Measurements from ENCODE around the gene PLAU. TPM values are rescaled to one million over a fixed set of nuclear protein-coding genes. Genes with fewer than 3 reads are reported as not detected.
"Not testable (repeated sequence)": the region's sequence is repeated elsewhere in the genome, so short reads cannot be mapped to it uniquely, and the experiment has no call there.

PLAU gene
- total RNA-seq, 2 donors from 2014 or later, result 3.5 to 7.1 TPM

DNA sequence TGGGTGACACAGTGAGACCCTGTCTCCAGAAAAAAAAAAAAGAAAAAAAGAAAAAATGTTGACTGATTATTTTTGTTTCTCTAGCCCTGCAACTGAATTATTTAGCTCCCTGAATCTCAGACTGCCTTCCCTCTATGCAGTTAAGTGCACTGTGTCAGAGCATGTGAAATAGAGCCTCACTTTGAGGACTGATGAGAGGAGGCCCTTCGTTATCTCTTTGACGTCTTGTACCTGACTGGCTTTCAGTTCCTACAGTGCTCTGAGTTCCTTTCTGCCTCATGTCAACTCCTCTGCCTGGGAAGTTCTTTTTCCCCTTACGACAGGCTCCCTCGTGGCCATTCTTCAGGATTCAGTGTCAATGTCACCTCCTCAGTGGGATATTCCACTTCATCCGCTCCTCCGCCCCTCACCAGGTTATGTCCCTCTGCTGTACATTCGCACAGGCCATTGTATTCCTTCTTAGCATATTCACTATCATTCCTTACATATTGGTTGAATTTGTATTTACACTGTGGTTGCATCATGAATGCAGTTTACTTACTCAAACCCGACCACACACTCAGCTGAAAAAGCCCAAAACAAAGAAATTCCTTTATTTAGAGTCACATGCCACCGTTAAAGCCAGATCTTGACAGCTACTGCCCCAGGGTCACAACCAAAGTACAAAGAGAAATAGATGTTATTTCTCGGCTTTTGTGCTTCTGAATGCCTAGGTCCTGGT lies 18.5 kb upstream of the PLAU start:
- intact Hi-C loops (cut with DNase I, micrococcal nuclease), result no loop called here

DNA sequence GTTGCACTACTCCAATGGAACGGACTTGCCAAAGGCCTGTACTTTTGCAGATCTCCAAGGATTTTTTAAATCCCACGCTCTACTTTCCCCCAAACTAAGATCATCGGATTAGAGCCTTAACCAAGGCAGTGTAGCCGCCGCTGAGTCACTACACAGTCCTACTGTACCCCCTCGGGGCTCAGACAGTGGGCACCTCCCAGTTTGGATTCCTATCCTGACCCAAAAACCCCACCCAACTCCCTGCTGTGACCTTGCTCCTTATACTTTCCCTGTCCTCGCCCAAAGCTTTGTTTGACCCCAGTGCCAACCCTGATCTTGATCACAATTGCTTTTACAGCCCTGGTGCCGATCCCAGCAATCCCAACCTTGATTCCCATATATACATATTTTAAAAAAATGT lies 17.5 kb upstream of the PLAU start:
- DNase-seq (no peak), ATAC-seq (no peak)
- intact Hi-C loops (cut with DNase I, micrococcal nuclease), result no loop called here

More for the DNA sequence above, 18.5 kb upstream of the PLAU start:
- ATAC-seq, result no peak
- no peak for DNase-seq

DNA sequence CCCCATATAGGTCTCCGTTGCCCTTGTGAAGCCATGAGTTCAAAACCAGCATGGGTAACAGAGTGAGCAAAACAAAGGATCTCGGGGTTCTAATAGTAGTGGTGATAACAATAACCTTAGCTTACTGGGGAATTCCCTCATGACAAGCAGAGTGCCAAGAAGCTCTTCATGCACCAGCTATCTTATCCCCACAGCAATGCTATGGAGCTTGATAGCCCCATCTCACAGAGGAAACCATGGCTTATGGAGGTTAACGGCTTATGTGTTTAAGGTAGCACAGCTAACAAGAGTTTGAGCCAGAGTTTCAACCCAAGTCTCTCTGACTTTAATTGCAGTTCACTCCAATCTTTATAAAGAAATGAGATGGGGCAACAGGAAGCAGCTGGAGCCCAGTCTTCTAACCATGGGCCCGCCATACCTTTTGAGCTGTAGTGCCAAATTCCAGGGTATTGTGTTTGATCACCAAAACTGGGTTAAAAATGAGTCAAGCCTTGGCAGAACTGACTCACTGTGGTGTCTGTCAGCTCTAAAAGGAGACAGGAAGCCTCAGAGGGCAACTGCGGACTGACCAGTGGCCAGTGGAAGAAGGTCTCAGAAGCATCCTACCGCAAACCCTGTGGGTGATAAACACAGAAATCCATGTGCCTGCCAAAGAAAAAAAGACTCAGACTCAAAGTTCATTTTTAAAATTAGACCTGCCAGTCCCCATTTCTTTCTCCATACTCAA lies 16.5 kb upstream of the PLAU start:
- no peak for ATAC-seq
- intact Hi-C loops (cut with DNase I, micrococcal nuclease), result no loop called here

DNA sequence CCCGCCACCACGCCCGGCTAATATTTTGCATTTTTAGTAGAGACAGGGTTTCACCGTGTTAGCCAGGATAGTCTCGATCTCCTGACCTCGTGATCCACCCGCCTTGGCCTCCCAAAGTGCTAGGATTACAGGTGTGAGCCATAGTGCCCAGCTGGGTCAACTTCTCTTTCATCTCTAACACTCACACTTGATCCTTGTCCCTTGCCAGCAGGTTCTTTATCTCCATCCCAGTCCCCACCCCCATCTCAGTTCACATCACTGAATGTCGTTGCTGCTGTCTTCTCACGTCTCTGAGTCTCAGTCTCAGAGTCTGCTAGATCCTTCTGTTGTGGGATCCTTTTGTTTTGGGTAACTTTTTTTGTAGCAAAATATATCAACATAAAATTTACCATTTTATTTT lies 15.6 kb upstream of the PLAU start:
- intact Hi-C loops (cut with DNase I, micrococcal nuclease); DNase-seq; ATAC-seq: not testable (repeated sequence)

More for the DNA sequence above, 16.5 kb upstream of the PLAU start:
- no peak for DNase-seq

DNA sequence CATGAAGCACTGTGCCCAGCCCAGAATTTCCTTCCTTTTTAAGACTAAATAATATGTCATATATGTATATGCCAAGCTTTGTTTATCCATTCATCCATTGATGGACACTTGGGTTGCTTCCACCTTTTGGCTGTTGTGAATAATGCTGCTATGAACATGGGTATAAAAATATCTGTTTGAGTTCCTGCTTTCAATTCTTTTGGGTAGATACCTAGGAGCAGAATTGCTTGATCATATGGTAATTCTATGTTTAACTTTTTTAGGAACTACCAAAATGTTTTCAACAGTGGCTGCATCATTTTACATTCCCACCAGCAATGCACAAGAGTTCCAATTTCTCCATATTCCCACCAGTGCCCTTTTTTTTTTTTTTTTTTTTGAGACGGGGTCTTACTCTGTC lies 13.2 kb upstream of the PLAU start:
- intact Hi-C loops (cut with DNase I, micrococcal nuclease), result no loop called here
- no peak for DNase-seq
- no peak for ATAC-seq

DNA sequence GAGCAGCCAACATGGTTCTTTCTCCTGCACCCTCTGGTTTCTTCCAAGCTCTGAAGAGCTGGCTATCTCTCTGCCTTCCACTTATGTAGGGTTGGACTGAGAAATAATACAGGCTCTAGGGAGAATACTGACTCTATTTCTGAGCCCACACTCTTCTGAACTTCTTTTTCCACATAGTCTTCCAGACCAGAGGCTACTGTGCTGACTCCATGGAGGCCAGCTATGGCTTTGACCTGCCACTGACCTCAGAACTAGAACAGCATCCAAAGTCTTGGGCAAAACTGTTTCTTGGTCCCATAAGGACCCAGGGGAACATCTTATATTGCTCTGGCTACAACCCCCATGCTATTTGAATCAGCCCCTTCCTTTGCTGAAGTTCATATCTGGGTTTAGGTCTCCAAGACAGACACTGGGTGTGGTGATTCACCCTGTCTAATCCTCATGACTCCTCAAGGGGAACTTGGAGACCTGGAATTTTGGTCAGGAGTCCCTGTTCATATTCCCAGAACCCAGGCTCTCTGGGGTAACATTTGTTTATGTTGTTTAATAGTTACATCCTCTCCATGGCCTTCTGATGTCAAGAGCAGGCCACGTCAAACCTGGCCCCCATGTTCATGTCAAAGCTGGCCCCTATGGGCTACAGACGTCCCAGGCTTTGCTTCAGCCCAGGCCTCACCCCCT lies 12.1 kb upstream of the PLAU start:
- DNase-seq (no peak), ATAC-seq (no peak)
- intact Hi-C loops (cut with DNase I, micrococcal nuclease), result no loop called here

DNA sequence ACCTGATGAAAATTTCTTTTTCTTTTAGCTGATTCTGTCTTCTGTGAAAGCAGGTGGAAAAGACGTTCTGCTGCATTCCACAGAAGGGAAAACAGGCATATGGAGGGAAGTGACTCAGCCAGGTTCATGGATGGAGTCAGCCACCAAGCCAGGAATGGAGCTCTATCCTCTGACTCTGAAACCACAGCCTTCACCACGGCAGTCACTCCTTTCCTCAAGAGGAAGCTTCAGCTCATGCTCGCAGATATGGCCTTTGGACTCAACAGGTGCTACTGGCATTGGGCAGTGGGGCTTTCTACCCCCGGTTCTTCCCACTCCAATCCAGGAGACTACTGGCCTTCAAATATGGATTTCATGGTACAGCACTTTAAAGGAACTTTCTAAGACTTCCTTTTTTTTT lies 11.5 kb upstream of the PLAU start:
- DNase-seq (no peak), ATAC-seq (peak; percentile 73)
- intact Hi-C loops (cut with DNase I, micrococcal nuclease), result no loop called here

DNA sequence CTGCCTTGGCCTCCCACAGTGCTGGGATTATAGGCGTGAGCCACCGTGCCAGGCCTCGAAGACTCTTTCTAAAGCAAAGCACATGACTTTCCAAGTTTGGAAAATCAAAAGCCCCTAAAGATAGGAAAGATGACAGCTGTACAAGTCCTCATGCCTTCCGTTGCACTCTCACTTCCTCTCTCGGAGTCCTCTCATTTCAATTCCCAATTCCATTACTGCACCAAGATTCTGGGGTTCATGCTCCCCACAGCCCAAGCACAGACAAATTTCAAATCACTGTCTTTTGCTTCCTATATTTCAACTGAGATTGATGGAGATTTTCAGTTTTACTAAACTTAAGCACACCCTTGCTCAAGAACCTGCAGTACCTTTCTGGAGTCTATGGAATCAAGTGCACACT lies 10.9 kb upstream of the PLAU start:
- intact Hi-C loops (cut with DNase I, micrococcal nuclease), result no loop called here
- ATAC-seq (no peak), DNase-seq (no peak)

DNA sequence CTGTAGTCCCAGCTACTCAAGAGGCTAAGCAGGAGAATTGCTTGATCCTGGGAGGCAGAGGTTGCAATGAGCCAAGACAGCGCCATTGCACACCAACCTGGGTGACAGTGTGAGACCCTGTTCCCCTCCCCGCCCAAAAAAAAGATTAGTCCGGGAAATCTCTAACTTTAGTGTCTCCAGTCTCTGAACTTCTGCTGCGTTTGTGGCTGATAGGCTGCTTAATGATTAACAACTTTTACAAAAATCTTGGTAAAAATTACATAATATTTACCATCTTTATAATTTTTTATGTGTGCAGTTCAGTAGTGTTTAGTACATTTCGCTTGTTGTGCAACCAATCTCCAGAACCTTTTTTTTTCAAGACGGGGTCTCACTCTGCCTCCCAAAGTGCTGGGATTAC lies 9.7 kb upstream of the PLAU start:
- DNase-seq (no peak), ATAC-seq (no peak)
- intact Hi-C loops (cut with DNase I, micrococcal nuclease), result no loop called here

DNA sequence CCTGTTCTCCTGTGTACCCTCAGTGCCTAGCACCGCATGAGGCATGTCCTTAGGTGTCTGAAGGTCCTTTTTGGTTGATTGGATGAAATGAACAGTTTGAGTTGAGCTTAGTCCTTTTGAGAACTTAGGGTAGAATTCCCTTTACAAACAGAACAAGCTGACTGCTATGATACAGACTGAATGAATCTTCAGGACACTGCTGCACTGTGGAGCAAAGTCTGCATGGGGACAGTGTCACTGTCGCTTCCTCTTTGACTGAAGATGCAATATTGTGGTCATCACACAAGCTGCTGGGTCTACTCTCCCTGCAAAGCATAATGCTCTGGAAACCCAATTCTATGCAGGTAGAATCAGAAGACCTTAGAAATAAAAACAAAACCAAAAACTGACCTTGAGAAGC lies 8.6 kb upstream of the PLAU start:
- DNase-seq (no peak), ATAC-seq (no peak)
- intact Hi-C loops (cut with DNase I, micrococcal nuclease), result no loop called here

DNA sequence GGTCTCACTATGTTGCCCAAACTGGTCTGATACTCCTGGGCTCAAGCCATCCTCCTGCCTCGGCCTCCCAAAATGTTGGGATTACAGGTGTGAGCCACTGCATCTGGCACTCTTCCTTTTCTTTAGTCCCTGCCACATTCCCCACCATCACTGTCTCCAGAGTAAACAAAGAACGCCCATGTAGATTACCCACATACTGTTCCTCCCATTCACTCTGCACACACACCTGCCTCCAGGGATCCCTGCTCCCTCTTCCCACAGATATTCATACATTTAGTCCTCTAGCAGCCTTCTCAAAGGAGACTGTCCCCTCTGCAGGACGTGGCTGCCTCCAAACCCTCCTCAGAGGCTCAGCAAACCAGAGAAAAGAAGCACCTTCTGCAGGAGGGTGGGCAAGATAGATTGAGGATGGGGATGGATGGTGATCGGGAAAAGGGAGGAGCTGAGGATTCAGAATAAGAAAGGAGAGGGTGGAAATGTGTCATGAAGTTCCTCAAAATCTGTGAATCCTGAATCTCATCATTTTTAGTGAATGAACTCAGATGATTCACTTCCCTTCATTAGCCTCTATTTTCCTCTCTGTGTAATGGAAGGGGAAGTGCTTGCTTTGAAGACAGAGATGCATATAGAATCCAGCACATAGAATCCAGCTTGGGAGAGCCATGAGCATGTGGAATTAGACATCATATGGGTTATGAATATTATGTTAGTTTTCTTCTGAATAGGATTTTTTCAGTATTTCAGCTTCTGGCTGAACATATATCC lies 5.5 kb upstream of the PLAU start:
- DNase-seq (no peak), ATAC-seq (peak; percentile 40)
- intact Hi-C loops (cut with DNase I, micrococcal nuclease), result no loop called here

DNA sequence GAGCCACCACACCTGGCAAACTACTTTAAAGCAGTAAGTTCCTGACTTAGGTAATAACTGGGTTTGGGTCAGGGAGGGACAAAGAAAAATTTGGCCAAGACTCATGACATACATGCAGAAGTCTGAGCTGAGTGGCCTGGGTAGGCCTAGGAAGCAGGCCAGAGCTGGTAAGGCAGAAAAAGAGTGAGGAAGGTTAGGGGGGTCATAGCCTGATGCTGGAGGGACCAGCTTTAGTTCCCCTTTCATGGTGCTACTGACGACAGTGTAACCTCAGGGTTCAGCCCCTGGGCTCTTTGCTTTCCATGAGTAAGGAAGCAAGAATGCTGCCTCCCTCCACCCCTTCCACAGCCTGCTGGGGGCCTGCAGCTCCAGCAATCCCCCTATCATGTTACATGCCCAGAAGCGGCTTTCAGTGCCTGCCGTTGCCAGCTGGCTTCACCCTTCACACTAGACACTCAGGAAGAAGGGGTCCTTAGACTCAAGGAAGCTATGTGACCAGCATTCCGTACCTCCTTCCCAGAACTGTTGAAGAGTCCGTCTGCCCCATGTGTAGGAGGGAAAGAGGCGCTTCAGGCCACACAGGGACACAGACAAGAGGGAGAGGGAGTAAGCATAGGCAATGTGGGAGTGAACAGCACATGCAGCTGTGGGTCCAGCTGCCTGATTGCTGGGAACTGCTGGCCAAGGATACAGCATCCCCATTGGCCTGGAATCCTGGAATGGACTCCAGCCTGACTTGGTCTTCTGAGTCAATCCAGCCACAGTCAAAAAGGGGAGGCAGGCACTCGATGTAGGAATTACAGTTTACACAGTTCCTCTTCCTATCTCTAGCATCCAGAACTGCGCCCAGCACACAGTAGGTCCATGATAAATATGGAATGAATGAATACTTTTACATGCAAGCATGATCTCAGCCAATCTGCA lies 4.1 kb upstream of the PLAU start:
- peak; percentile 36 to 63 for DNase-seq
- intact Hi-C loops (cut with DNase I, micrococcal nuclease), result no loop called here
- ATAC-seq, result no peak

DNA sequence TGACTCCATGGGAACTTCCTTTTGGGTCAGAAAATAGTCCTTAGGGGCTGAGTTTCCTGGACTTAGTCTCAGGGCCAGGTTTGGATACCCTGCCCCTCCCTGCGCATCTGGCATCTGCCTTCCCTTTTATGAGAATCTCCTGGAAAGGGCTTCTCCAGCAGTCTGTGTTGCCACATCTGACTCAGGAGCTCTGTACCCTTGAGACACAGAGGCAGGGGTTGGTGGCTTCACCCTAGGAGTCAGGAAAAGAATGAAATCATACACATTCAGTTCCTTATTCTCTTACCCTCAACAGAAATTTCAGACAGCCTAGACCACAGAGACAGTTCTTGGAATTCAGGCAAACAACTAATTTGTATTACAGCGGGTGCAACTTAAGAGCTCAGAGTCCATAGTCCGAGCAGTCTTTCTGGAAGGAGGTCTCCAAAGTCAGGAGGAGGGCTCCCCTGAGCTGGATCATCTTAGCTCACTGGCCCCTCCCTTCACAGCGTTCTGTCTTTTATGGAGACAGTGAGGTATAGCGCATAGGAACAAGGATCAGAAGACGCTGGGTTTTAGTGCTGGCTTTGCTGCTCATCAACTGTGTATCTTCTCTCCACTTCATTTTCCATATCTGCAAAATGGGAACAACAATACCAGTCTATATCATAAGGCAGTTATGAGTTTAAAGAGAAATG lies 3.0 kb upstream of the PLAU start:
- intact Hi-C loops (cut with DNase I, micrococcal nuclease), result no loop called here
- ATAC-seq (no peak), DNase-seq (peak in 1 of 2 donors; percentile 49)

DNA sequence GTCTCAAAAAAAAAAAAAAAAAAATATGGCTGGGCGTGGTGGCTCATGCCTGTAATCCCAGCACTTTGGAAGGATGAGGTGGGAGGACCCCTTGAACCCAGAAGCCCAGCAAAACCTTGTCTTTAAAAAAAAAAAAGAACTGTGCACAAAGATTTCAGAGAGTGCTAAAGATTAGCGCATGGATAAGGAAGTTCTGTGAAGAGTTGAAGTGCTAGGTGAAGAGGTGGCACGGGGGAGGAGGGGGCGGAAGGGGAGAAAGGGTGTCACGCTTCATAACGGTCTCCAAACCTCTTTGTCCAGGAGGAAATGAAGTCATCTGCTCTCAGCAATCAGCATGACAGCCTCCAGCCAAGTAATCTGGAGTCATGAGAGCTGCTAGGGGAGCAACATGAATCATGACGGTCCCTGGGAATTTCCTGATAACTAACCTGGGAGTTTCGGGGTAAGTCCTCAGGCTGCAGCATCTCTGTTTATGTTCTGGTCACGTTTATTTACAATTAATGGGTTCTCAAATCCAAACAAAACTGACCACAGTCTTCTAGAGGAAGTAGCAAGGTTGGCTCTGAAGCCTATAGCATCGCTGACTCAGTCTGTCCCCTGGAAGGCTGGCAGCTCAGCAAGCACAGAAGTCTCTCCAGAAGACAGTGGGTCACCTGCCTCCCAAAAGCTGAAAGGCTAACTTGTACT lies 1.9 kb upstream of the PLAU start:
- DNase-seq, result peak in 1 of 2 donors; percentile 44
- intact Hi-C loops (cut with DNase I, micrococcal nuclease), result no loop called here

DNA sequence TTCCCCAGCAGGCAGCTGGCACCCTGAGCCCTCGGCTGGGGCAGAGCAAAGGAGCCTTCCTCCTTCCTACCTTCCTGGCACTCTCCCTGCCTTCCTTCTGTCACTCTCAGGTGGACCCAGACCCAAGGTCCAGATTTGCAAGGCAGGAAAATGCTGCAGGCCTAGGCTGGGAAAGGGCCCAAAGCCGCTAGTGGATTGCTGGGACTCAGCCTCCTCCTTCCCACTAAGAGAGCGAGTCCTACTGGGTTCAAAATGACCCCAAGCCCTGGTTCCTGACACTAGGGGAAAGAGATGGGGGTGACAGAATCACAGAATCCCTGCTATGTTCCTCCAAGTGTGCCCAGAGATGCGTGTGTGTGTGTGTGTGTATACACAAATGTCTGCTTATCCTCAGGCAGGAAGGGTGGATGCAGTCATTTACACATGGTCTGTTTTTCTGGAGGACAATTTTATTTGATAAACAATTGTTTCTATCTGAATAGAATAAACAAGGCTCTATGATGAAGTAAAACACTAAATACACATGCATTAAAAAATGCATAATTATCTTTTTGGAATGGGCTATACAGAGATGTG lies 1.3 kb upstream of the PLAU start:
- no peak for ATAC-seq
- no peak for DNase-seq
- intact Hi-C loops (cut with DNase I, micrococcal nuclease), result no loop called here

More for the DNA sequence above, 1.9 kb upstream of the PLAU start:
- peak; percentile 15 for ATAC-seq

DNA sequence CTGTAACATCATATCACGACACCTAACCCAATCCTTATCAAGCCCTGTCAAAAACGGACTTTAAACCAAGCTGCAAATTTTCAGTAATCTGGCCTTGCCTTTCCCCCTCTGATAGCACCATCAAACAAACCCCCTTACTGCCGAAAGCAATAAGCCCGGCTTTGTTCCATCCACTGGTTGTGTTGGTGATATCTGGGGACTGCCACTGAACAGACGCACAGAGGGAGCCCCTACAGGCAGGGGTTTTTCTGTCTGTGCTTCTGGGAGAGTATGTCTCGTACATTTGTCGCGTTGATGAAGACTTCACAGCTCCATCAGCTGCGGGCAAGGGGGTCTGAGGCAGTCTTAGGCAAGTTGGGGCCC lies 550 bp upstream of the PLAU start:
- intact Hi-C loops (cut with DNase I, micrococcal nuclease), result no loop called here
- peak; percentile 62 for ATAC-seq
- no peak for DNase-seq

DNA sequence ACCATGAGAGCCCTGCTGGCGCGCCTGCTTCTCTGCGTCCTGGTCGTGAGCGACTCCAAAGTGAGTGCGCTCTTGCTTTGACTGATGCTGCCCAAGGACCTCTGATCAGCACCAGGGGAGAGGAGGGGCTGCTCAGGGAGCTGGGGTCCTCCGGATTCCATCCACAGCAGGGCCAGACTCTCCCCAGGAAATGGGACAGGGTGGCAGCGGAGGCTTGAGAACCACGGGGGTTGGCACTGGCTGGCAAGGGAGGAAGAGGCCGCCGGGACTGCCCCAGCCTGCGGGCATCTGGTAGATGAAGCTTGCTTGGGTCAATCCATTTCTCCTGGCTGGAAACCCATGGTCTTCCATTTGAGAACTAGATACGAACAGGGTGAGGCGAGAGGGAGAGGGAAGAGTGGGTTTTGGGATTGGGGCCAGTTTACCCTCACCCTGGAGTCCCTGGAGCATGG lies 647 bp downstream of the PLAU start:
- no peak for ATAC-seq
- intact Hi-C loops (cut with DNase I, micrococcal nuclease), result no loop called here
- no peak for DNase-seq
